CD4-positive, alpha-beta T cell treated with Interleukin-17A for 1 hour (primary cell): ENCODE measurements around the gene NKG7.
"Not testable (repeated sequence)": the region's sequence is repeated elsewhere in the genome, so short reads cannot be mapped to it uniquely, and the experiment has no call there.

Experiments used
- DNase-seq: peaks from one replicate; pipeline ENCODE4 v3.0.0-alpha.2; 2020

NKG7 gene

GRCh38 chr19:51372649-51373504 is at the start of gene NKG7:
NKG7 (minus strand) TSS chr19:51372654; CDS start chr19:51372535, 119 bp downstream.
- peak; percentile 87 for DNase-seq

GRCh38 chr19:51422053-51422448 is 49.6 kb upstream of the NKG7 start:
- peak; percentile 81 for DNase-seq

- DNase-seq, result no peak
Measured at GRCh38 chr19:51421229-51422052, 49.0 kb upstream of the NKG7 start.

- not testable (repeated sequence) for DNase-seq
Measured at GRCh38 chr19:51420511-51420910, 48.1 kb upstream of the NKG7 start.

- no peak for DNase-seq
Measured at GRCh38 chr19:51418707-51419106, 46.3 kb upstream of the NKG7 start.

- no peak for DNase-seq
Measured at GRCh38 chr19:51417810-51418157, 45.3 kb upstream of the NKG7 start.

- no peak for DNase-seq
Measured at GRCh38 chr19:51417107-51417809, 44.8 kb upstream of the NKG7 start, which contains the start of gene SIGLEC10. SIGLEC10 (minus strand) TSS chr19:51417642; CDS start chr19:51417581, 61 bp downstream.

- DNase-seq, result not testable (repeated sequence)
Measured at GRCh38 chr19:51416422-51416821, 44.0 kb upstream of the NKG7 start.

- no peak for DNase-seq
Measured at GRCh38 chr19:51415187-51415586, 42.7 kb upstream of the NKG7 start.

GRCh38 chr19:51410950-51411748 is 38.7 kb upstream of the NKG7 start:
- no peak for DNase-seq

- DNase-seq, result peak; percentile 61
Measured at GRCh38 chr19:51407511-51408131, 35.2 kb upstream of the NKG7 start.

- no peak for DNase-seq
Measured at GRCh38 chr19:51402117-51402516, 29.7 kb upstream of the NKG7 start.

GRCh38 chr19:51399936-51400335 is 27.5 kb upstream of the NKG7 start:
- DNase-seq, result not testable (repeated sequence)

GRCh38 chr19:51399231-51399630 is 26.8 kb upstream of the NKG7 start:
- DNase-seq, result no peak

- peak; percentile 52 for DNase-seq
Measured at GRCh38 chr19:51398096-51398704, 25.7 kb upstream of the NKG7 start.

- DNase-seq, result not testable (repeated sequence)
Measured at GRCh38 chr19:51397453-51397852, 25.0 kb upstream of the NKG7 start.

GRCh38 chr19:51396175-51396574 is 23.7 kb upstream of the NKG7 start:
- no peak for DNase-seq

GRCh38 chr19:51394050-51394836 is 21.8 kb upstream of the NKG7 start:
- DNase-seq, result peak; percentile 97

GRCh38 chr19:51392701-51393100 is 20.2 kb upstream of the NKG7 start:
- DNase-seq, result no peak

- DNase-seq, result no peak
Measured at GRCh38 chr19:51391073-51391611, 18.7 kb upstream of the NKG7 start.
